Epithelial cell of alveolus of lung (primary cell): Measurements from ENCODE around the gene SH3PXD2A. TPM values are rescaled to one million over a fixed set of nuclear protein-coding genes. Genes with fewer than 3 reads are reported as not detected.

Experiments
- total RNA-seq: library from RNA; depleted of rRNA; stranded (reverse); fragments of >200 nt; gene quantifications from 2 replicates; pipeline ENCODE4 v1.2.1, GENCODE V29; 2015

SH3PXD2A gene
- 25.7 and 31.2 TPM in 2 replicates for total RNA-seq

DNA sequence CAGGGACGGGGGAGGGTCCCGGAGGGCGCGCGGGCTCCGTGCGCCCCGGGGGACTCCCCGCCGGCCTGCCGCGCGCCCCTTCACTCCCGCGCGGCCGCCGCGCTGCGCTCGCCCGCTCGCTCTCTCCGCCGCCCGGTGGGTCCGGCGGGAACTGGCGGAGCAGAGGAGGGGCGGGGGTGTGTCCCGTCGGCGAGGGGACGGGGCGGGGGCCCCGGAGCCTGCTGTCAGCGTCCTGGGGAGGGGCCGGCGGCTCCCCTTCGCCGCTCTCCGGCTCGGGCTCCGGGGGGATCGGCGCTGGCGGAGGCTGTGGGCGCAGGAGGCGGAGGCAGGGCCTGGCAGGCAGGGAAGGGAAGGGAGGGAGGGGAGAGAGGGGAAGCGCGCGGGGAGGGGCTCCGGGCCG, at the start of gene SH3PXD2A:
Gene SH3PXD2A, minus strand, starts transcription at position 153 of the 400 bp plus-strand sequence. CDS start 310 bp downstream, outside the sequence.

Other genes starting within 250 kb of the SH3PXD2A start
- gene STN1, start 62.6 kb upstream of the SH3PXD2A start, total RNA-seq = 27.7 and 29.6 TPM in 2 replicates
- 19.7 and 31.0 TPM in 2 replicates for gene SLK, start 111.6 kb upstream of the SH3PXD2A start, total RNA-seq
- 1.0 and 7.5 TPM in 2 replicates for gene COL17A1, start 230.3 kb upstream of the SH3PXD2A start, total RNA-seq